ENCODE data around the gene FLOT2. TPM values are rescaled to one million over a fixed set of nuclear protein-coding genes. Genes with fewer than 3 reads are reported as not detected.

The FLOT2 gene
- total and polyA plus RNA-seq, 10 of the 15 experiments (the other 5 are each of a cell fraction or from before 2014, with no cell fraction given): 56.8 to 302 (median 149) TPM

DNA sequence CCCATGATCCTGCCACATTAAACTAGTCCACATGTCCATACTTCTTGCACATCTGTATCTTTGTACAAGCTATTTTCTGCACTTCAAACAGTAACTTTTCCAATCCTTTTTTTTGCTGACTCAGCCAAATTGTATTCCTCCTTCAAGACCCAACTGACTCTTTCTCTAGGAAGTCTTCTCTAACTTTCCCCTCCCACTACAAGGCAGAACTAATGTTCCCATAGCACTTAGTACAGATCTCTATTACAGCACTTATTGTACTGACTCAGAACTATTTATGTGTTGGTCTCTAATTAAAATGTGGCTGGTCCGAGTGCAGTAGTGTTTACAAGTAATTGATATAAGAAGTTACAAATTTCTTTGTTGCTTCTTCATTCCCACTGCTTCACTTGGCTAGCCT, 63.1 kb downstream of the FLOT2 start (continued):
- no peak for TF ChIP-seq TCF12 (IDR thresholded peaks at IDR 0.05; ENCODE audit: low read depth, low read length)
- no peak for TF ChIP-seq HDAC6 (IDR thresholded peaks at IDR 0.05; ENCODE audit: unreplicated experiment)
- no peak for TF ChIP-seq SRF (IDR thresholded peaks at IDR 0.05; ENCODE audit: low read depth in 2 of 2, low read length in 2 of 2)

MicroRNAs within 50 kb of the gene (microRNA counts, 767-probe panel; counts per million panel counts)
- 3,318 counts per million, percentile 91 among the panel's probes with 10 or more counts for microRNA hsa-miR-144-3p
- 55.3 counts per million for microRNA hsa-miR-451a

Small RNAs within 50 kb of the gene (microRNA-seq; reads per million reads assigned to microRNA genes)
- not detected for gene MIR451B

Small RNAs within 50 kb of the gene (small RNA-seq; reads per million reads assigned to genes)
- not detected for gene RF00019

Other genes with a start within 250 kb of the FLOT2 start
Only the 7 nearest of the 14 such genes appear.
- gene TRAF4, start 153.7 kb downstream of the FLOT2 start, total RNA-seq (2014; rRNA removed): 134 and 151 TPM in 2 replicates
- gene TRAF4, start 153.7 kb downstream of the FLOT2 start, total RNA-seq (2014; rRNA removed; fragmentation: Illumina TruSeq; extraction: Trizol): 56.3 and 61.7 TPM in 2 replicates
- 171 and 197 TPM in 2 replicates for gene TRAF4, start 153.7 kb downstream of the FLOT2 start, total RNA-seq (2021)
- gene TRAF4, start 153.7 kb downstream of the FLOT2 start, polyA plus RNA-seq (2011; rRNA removed): 28.0 and 71.2 TPM in 2 replicates
- gene TRAF4, start 153.7 kb downstream of the FLOT2 start, polyA plus RNA-seq (2014; fragmentation: Illumina TruSeq; extraction: Trizol): 30.6 and 73.8 TPM in 2 replicates
- 1 to 10 TPM; 3.7 to 8.2 TPM for gene TRAF4, start 153.7 kb downstream of the FLOT2 start, polyA plus RNA-seq (2014; fragmentation: Nextera tagmentation; extraction: Ambion mirVana)
- gene TRAF4, start 153.7 kb downstream of the FLOT2 start, polyA plus RNA-seq (2014; rRNA removed): 152 and 164 TPM in 2 replicates
- gene TRAF4, start 153.7 kb downstream of the FLOT2 start, polyA plus RNA-seq (2016; fragmentation: Nextera tagmentation; extraction: Ambion mirVana): 10 to 100 TPM; 46.2 to 56.6 TPM
- 5.7 and 6.4 TPM in 2 replicates for gene FAM222B, start 54.9 kb downstream of the FLOT2 start, total RNA-seq (2014; rRNA removed)
- 3.3 and 3.6 TPM in 2 replicates for gene FAM222B, start 54.9 kb downstream of the FLOT2 start, total RNA-seq (2014; rRNA removed; fragmentation: Illumina TruSeq; extraction: Trizol)
- 18.3 and 18.5 TPM in 2 replicates for gene FAM222B, start 54.9 kb downstream of the FLOT2 start, total RNA-seq (2021)
- 2.9 and 4.1 TPM in 2 replicates for gene FAM222B, start 54.9 kb downstream of the FLOT2 start, polyA plus RNA-seq (2011; rRNA removed)
- 12.4 and 14.2 TPM in 2 replicates for gene FAM222B, start 54.9 kb downstream of the FLOT2 start, polyA plus RNA-seq (2014; fragmentation: Illumina TruSeq; extraction: Trizol)
- gene FAM222B, start 54.9 kb downstream of the FLOT2 start, polyA plus RNA-seq (2014; fragmentation: Nextera tagmentation; extraction: Ambion mirVana): 1 to 10 TPM; 2.8 to 2.9 TPM
- gene FAM222B, start 54.9 kb downstream of the FLOT2 start, polyA plus RNA-seq (2014; rRNA removed): 6.4 and 9.7 TPM in 2 replicates
- gene FAM222B, start 54.9 kb downstream of the FLOT2 start, polyA plus RNA-seq (2016; fragmentation: Nextera tagmentation; extraction: Ambion mirVana): 10 to 100 TPM; 14.0 to 14.7 TPM
- 57.1 and 61.2 TPM in 2 replicates for gene ERAL1, start 42.7 kb downstream of the FLOT2 start, total RNA-seq (2014; rRNA removed)
- 24.6 and 27.7 TPM in 2 replicates for gene ERAL1, start 42.7 kb downstream of the FLOT2 start, total RNA-seq (2014; rRNA removed; fragmentation: Illumina TruSeq; extraction: Trizol)
- gene ERAL1, start 42.7 kb downstream of the FLOT2 start, total RNA-seq (2021): 66.7 and 67.8 TPM in 2 replicates
- gene ERAL1, start 42.7 kb downstream of the FLOT2 start, polyA plus RNA-seq (2011; rRNA removed): 60.2 and 104 TPM in 2 replicates
- gene ERAL1, start 42.7 kb downstream of the FLOT2 start, polyA plus RNA-seq (2014; fragmentation: Illumina TruSeq; extraction: Trizol): 96.5 and 101 TPM in 2 replicates
- gene ERAL1, start 42.7 kb downstream of the FLOT2 start, polyA plus RNA-seq (2014; fragmentation: Nextera tagmentation; extraction: Ambion mirVana): 100 to 1,000 TPM; 165 to 175 TPM
- gene ERAL1, start 42.7 kb downstream of the FLOT2 start, polyA plus RNA-seq (2014; rRNA removed): 99.5 and 103 TPM in 2 replicates
- 100 to 1,000 TPM; 114 to 132 TPM for gene ERAL1, start 42.7 kb downstream of the FLOT2 start, polyA plus RNA-seq (2016; fragmentation: Nextera tagmentation; extraction: Ambion mirVana)
- gene DHRS13, start 5.3 kb upstream of the FLOT2 start, total RNA-seq (2014; rRNA removed): 35.3 and 37.1 TPM in 2 replicates
- 23.7 and 24.2 TPM in 2 replicates for gene DHRS13, start 5.3 kb upstream of the FLOT2 start, total RNA-seq (2014; rRNA removed; fragmentation: Illumina TruSeq; extraction: Trizol)
- 27.6 and 31.3 TPM in 2 replicates for gene DHRS13, start 5.3 kb upstream of the FLOT2 start, total RNA-seq (2021)
- 50.6 and 55.2 TPM in 2 replicates for gene DHRS13, start 5.3 kb upstream of the FLOT2 start, polyA plus RNA-seq (2011; rRNA removed)
- 17.7 and 19.6 TPM in 2 replicates for gene DHRS13, start 5.3 kb upstream of the FLOT2 start, polyA plus RNA-seq (2014; fragmentation: Illumina TruSeq; extraction: Trizol)
- gene DHRS13, start 5.3 kb upstream of the FLOT2 start, polyA plus RNA-seq (2014; fragmentation: Nextera tagmentation; extraction: Ambion mirVana): under 1 TPM in 1 of 2 experiments, not detected in 1; 0.18 TPM
- gene DHRS13, start 5.3 kb upstream of the FLOT2 start, polyA plus RNA-seq (2014; rRNA removed): 37.7 and 38.8 TPM in 2 replicates
- 10 to 100 TPM; 28.7 to 35.5 TPM for gene DHRS13, start 5.3 kb upstream of the FLOT2 start, polyA plus RNA-seq (2016; fragmentation: Nextera tagmentation; extraction: Ambion mirVana)
- 28.6 and 30.1 TPM in 2 replicates for gene PHF12, start 53.8 kb upstream of the FLOT2 start, total RNA-seq (2014; rRNA removed)
- gene PHF12, start 53.8 kb upstream of the FLOT2 start, total RNA-seq (2014; rRNA removed; fragmentation: Illumina TruSeq; extraction: Trizol): 15.9 and 18.1 TPM in 2 replicates
- 43.9 and 44.2 TPM in 2 replicates for gene PHF12, start 53.8 kb upstream of the FLOT2 start, total RNA-seq (2021)
- gene PHF12, start 53.8 kb upstream of the FLOT2 start, polyA plus RNA-seq (2011; rRNA removed): 8.6 and 22.6 TPM in 2 replicates
- 24.7 and 27.8 TPM in 2 replicates for gene PHF12, start 53.8 kb upstream of the FLOT2 start, polyA plus RNA-seq (2014; fragmentation: Illumina TruSeq; extraction: Trizol)
- gene PHF12, start 53.8 kb upstream of the FLOT2 start, polyA plus RNA-seq (2014; fragmentation: Nextera tagmentation; extraction: Ambion mirVana): 1 to 10 TPM; 1.3 to 2.3 TPM
- 33.5 and 39.8 TPM in 2 replicates for gene PHF12, start 53.8 kb upstream of the FLOT2 start, polyA plus RNA-seq (2014; rRNA removed)
- gene PHF12, start 53.8 kb upstream of the FLOT2 start, polyA plus RNA-seq (2016; fragmentation: Nextera tagmentation; extraction: Ambion mirVana): 10 to 100 TPM; 10.6 to 15.3 TPM
- not detected in 2 replicates for gene SEZ6, start 108.3 kb upstream of the FLOT2 start, total RNA-seq (2014; rRNA removed)
- gene SEZ6, start 108.3 kb upstream of the FLOT2 start, total RNA-seq (2014; rRNA removed; fragmentation: Illumina TruSeq; extraction: Trizol): not detected in 2 replicates
- not detected in 2 replicates for gene SEZ6, start 108.3 kb upstream of the FLOT2 start, total RNA-seq (2021)
- not detected in 2 replicates for gene SEZ6, start 108.3 kb upstream of the FLOT2 start, polyA plus RNA-seq (2011; rRNA removed)
- 0.09 TPM in 1 of 2 replicates, not detected in the other for gene SEZ6, start 108.3 kb upstream of the FLOT2 start, polyA plus RNA-seq (2014; fragmentation: Illumina TruSeq; extraction: Trizol)
- gene SEZ6, start 108.3 kb upstream of the FLOT2 start, polyA plus RNA-seq (2014; fragmentation: Nextera tagmentation; extraction: Ambion mirVana): under 1 TPM; 0.05 to 0.24 TPM
- 0.09 and 0.23 TPM in 2 replicates for gene SEZ6, start 108.3 kb upstream of the FLOT2 start, polyA plus RNA-seq (2014; rRNA removed)
- gene SEZ6, start 108.3 kb upstream of the FLOT2 start, polyA plus RNA-seq (2016; fragmentation: Nextera tagmentation; extraction: Ambion mirVana): under 1 TPM; 0.36 to 0.87 TPM
- gene PIPOX, start 145.4 kb upstream of the FLOT2 start, total RNA-seq (2014; rRNA removed): 0.56 and 1.1 TPM in 2 replicates
- 0.67 and 0.83 TPM in 2 replicates for gene PIPOX, start 145.4 kb upstream of the FLOT2 start, total RNA-seq (2014; rRNA removed; fragmentation: Illumina TruSeq; extraction: Trizol)
- gene PIPOX, start 145.4 kb upstream of the FLOT2 start, total RNA-seq (2021): 1.1 and 1.7 TPM in 2 replicates
- 1.3 and 1.4 TPM in 2 replicates for gene PIPOX, start 145.4 kb upstream of the FLOT2 start, polyA plus RNA-seq (2011; rRNA removed)
- gene PIPOX, start 145.4 kb upstream of the FLOT2 start, polyA plus RNA-seq (2014; fragmentation: Illumina TruSeq; extraction: Trizol): 0.22 and 1.3 TPM in 2 replicates
- gene PIPOX, start 145.4 kb upstream of the FLOT2 start, polyA plus RNA-seq (2014; fragmentation: Nextera tagmentation; extraction: Ambion mirVana): under 1 TPM in 1 of 2 experiments, not detected in 1; 0.26 TPM
- 0.32 and 0.65 TPM in 2 replicates for gene PIPOX, start 145.4 kb upstream of the FLOT2 start, polyA plus RNA-seq (2014; rRNA removed)
- under 1 TPM; 0.30 to 0.48 TPM for gene PIPOX, start 145.4 kb upstream of the FLOT2 start, polyA plus RNA-seq (2016; fragmentation: Nextera tagmentation; extraction: Ambion mirVana)

Data from GM12878 (cell line).